Neuronal stem cell (in vitro differentiated cells): ENCODE results near the gene OR10A6.

Experiments used
- DNase-seq: peaks from one replicate; pipeline ENCODE4 v3.0.0-alpha.2; 2013; ENCODE audit warnings: low spot score
- H2AFZ ChIP-seq: one replicate; pipeline ENCODE4 v1.6.1; 2013; ENCODE audit warnings: mild to moderate bottlenecking, low read length, inconsistent platforms
- H2AK5ac ChIP-seq: 2 replicates; pipeline ENCODE4 v1.6.1; 2013; ENCODE audit warnings: low read depth, mild to moderate bottlenecking, inconsistent platforms, low read length, moderate library complexity, mixed read lengths
- H2BK120ac ChIP-seq: 2 replicates; pipeline ENCODE4 v1.6.1; 2013; ENCODE audit warnings: low read depth, mild to moderate bottlenecking, inconsistent platforms, low read length, moderate library complexity, mixed read lengths
- H2BK12ac ChIP-seq: one replicate; pipeline ENCODE4 v1.6.1; 2013; ENCODE audit warnings: low read length, inconsistent platforms
- H2BK15ac ChIP-seq: 2 replicates; pipeline ENCODE4 v1.6.1; 2013; ENCODE audit warnings: mild to moderate bottlenecking, low read length, inconsistent platforms, mixed read lengths
- H2BK5ac ChIP-seq: one replicate; pipeline ENCODE4 v1.6.1; 2013; ENCODE audit warnings: inconsistent platforms, mild to moderate bottlenecking, low read length, moderate library complexity
- H3K14ac ChIP-seq: one replicate; pipeline ENCODE4 v1.6.1; 2013; ENCODE audit warnings: low read length, inconsistent platforms
- H3K18ac ChIP-seq: 2 replicates; pipeline ENCODE4 v1.6.1; 2013; ENCODE audit warnings: low read length, inconsistent platforms
- H3K23ac ChIP-seq: 2 replicates; pipeline ENCODE4 v1.6.1; 2013; ENCODE audit warnings: low read depth, mild to moderate bottlenecking, mixed read lengths, low read length, inconsistent platforms; ENCODE audit not compliant: poor library complexity
- H3K27ac ChIP-seq: replicated peaks from 3 replicates; pipeline ENCODE4 v1.5.1; 2013; ENCODE audit warnings: low read length, inconsistent platforms
- H3K27me3 ChIP-seq, 3 experiments: 2 replicates each; pipeline ENCODE4 v1.6.1; 2013; ENCODE audit warnings: low read length in 3 of 3, mild to moderate bottlenecking in 2 of 3, inconsistent platforms in 1 of 3, low read depth in 1 of 3, mixed read lengths in 1 of 3, moderate library complexity in 1 of 3; ENCODE audit not compliant: control insufficient read depth in 3 of 3, insufficient read depth in 3 of 3
- H3K36me3 ChIP-seq, 2 donors: replicated peaks in 1 of 2; 2 replicates each; pipeline ENCODE4 v1.6.1; 2013; ENCODE audit warnings: low read length in 2 of 2; ENCODE audit not compliant: control insufficient read depth in 2 of 2, insufficient read depth in 2 of 2
- H3K4ac ChIP-seq: 2 replicates; pipeline ENCODE4 v1.6.1; 2013; ENCODE audit warnings: inconsistent platforms, mild to moderate bottlenecking, low read length, moderate library complexity
- H3K4me1 ChIP-seq, 2 donors: 1 replicate in 1 of 2; 2 replicates in 1 of 2; pipeline ENCODE4 v1.6.1; 2013; ENCODE audit warnings: low read length in 2 of 2, low read depth in 1 of 2; ENCODE audit not compliant: control insufficient read depth in 2 of 2, insufficient read depth in 1 of 2
- H3K4me2 ChIP-seq: one replicate; pipeline ENCODE4 v1.6.1; 2013; ENCODE audit warnings: mild to moderate bottlenecking, low read length, inconsistent platforms; ENCODE audit not compliant: insufficient read depth, poor library complexity, severe bottlenecking
- H3K4me3 ChIP-seq, 2 donors: 2 replicates each; pipeline ENCODE4 v1.5.1; 2013; ENCODE audit warnings: low read length in 2 of 2, mild to moderate bottlenecking in 2 of 2, inconsistent platforms in 1 of 2, moderate library complexity in 1 of 2
- H3K79me1 ChIP-seq: one replicate; pipeline ENCODE4 v1.6.1; 2013; ENCODE audit warnings: low read depth, mild to moderate bottlenecking, inconsistent platforms, low read length, moderate library complexity
- H3K9ac ChIP-seq: one replicate; pipeline ENCODE4 v1.6.1; 2013; ENCODE audit warnings: mild to moderate bottlenecking, low read depth, low read length, inconsistent platforms; ENCODE audit not compliant: poor library complexity
- H3K9me3 ChIP-seq, 2 donors: replicated peaks in 1 of 2; 2 replicates each; pipeline versions ENCODE3 to v1.6.1; 2013; ENCODE audit warnings: low read length in 2 of 2, mild to moderate bottlenecking in 2 of 2, inconsistent platforms in 1 of 2, low read depth in 1 of 2, mixed read lengths in 1 of 2, moderate library complexity in 1 of 2; ENCODE audit not compliant: control insufficient read depth in 2 of 2, insufficient read depth in 1 of 2
- H4K8ac ChIP-seq: one replicate; pipeline ENCODE4 v1.6.1; 2013; ENCODE audit warnings: low read depth, mild to moderate bottlenecking, inconsistent platforms, low read length, moderate library complexity
- H4K91ac ChIP-seq: one replicate; pipeline ENCODE4 v1.6.1; 2013; ENCODE audit warnings: low read length, low read depth, mild to moderate bottlenecking, inconsistent platforms; ENCODE audit not compliant: poor library complexity
- WGBS, 2 donors: extraction: QIAGEN DNeasy Blood & Tissue Kit; methylation state at CpG; one replicate each; pipeline ENCODE4 v1.1.7; 2013; ENCODE audit warnings: missing lambda C conversion rate in 2 of 2, mixed read lengths in 1 of 2; ENCODE audit not compliant: insufficient read length in 2 of 2, insufficient replicate concordance in 1 of 2; ENCODE audit errors: extremely low coverage in 2 of 2; 5-methylcytosine and 5-hydroxymethylcytosine counted together

OR10A6 gene

GRCh38 chr11:7907121-7907520 is 23.9 kb downstream of the OR10A6 start:
- Histone ChIP-seq H3K18ac (no peak overlapping the region), H3K4ac (no peak overlapping the region), H2AK5ac (no peak overlapping the region), H3K9me3 (no peaks in the 10 kb centered on the region), H3K4me3 (no peak overlapping the region), H3K27ac (peak overlapping the region; percentile 15), H2BK120ac (no peak overlapping the region), H4K8ac (no peak overlapping the region), H3K14ac (no peak overlapping the region), H3K9ac (no peak overlapping the region), H2BK15ac (no peak overlapping the region), H4K91ac (no peak overlapping the region), H3K4me1 (peaks cover 11 to 19% of the 10 kb centered on the region in 2 donors), H3K23ac (no peak overlapping the region), H3K79me1 (no peaks in the 10 kb centered on the region), H3K36me3 (no peaks in the 10 kb centered on the region), H3K4me2 (no peak overlapping the region), H3K27me3 (no peaks in the 10 kb centered on the region), H2BK5ac (no peak overlapping the region), H2BK12ac (no peak overlapping the region), H2AFZ (no peak overlapping the region)
- no peak for DNase-seq
- WGBS, 2 donors: no CpG with 5 or more reads among the region's 3 CpGs

- H4K8ac ChIP-seq: no peak overlapping the region
- H3K4me3 ChIP-seq: no peak overlapping the region
- peaks cover 11 to 19% of the 10 kb centered on the region in 2 donors for H3K4me1 ChIP-seq
- H3K9ac ChIP-seq: no peak overlapping the region
- no peak overlapping the region for H3K14ac ChIP-seq
- peak overlapping the region; percentile 79 for H2AFZ ChIP-seq
- no peak overlapping the region for H2AK5ac ChIP-seq
- WGBS, 2 donors: no CpG with 5 or more reads among the region's 4 CpGs
- no peaks in the 10 kb centered on the region for H3K79me1 ChIP-seq
- no peak for DNase-seq
- H3K27ac ChIP-seq: peak overlapping the region; percentile 30
- H3K4me2 ChIP-seq: no peak overlapping the region
- no peak overlapping the region for H2BK5ac ChIP-seq
- no peak overlapping the region for H2BK120ac ChIP-seq
- no peak overlapping the region for H3K23ac ChIP-seq
- H3K4ac ChIP-seq: no peak overlapping the region
- H4K91ac ChIP-seq: no peak overlapping the region
- H2BK12ac ChIP-seq: no peak overlapping the region
- no peaks in the 10 kb centered on the region for H3K9me3 ChIP-seq
- H2BK15ac ChIP-seq: no peak overlapping the region
- peak overlapping the region; percentile 65 for H3K18ac ChIP-seq
- no peaks in the 10 kb centered on the region for H3K27me3 ChIP-seq
- no peaks in the 10 kb centered on the region for H3K36me3 ChIP-seq
Measured at GRCh38 chr11:7906481-7906880, 24.6 kb downstream of the OR10A6 start.

GRCh38 chr11:7905961-7906429 is 25.1 kb downstream of the OR10A6 start:
- Histone ChIP-seq H4K91ac (no peak overlapping the region), H3K27ac (peak overlapping the region; percentile 41), H3K79me1 (no peaks in the 10 kb centered on the region), H2BK120ac (no peak overlapping the region), H3K4me1 (peaks cover 11 to 19% of the 10 kb centered on the region in 2 donors), H3K27me3 (no peaks in the 10 kb centered on the region), H3K18ac (no peak overlapping the region), H2BK5ac (no peak overlapping the region), H3K4me3 (no peak overlapping the region), H3K9me3 (no peaks in the 10 kb centered on the region), H2AK5ac (no peak overlapping the region), H3K4ac (no peak overlapping the region), H3K4me2 (no peak overlapping the region), H3K23ac (no peak overlapping the region), H4K8ac (no peak overlapping the region), H2BK15ac (no peak overlapping the region), H3K9ac (no peak overlapping the region), H3K36me3 (no peaks in the 10 kb centered on the region), H2BK12ac (no peak overlapping the region), H3K14ac (no peak overlapping the region), H2AFZ (peak overlapping the region; percentile 79)
- DNase-seq: no peak
- no CpG with 5 or more reads among the region's 3 CpGs for WGBS, 2 donors

- Histone ChIP-seq H3K4ac (no peak overlapping the region), H3K36me3 (no peaks in the 10 kb centered on the region), H3K9ac (no peak overlapping the region), H3K4me3 (no peak overlapping the region), H3K23ac (no peak overlapping the region), H2AK5ac (no peak overlapping the region), H3K14ac (no peak overlapping the region), H3K4me2 (no peak overlapping the region), H3K18ac (no peak overlapping the region), H2BK15ac (no peak overlapping the region), H2AFZ (peak overlapping the region; percentile 79), H3K79me1 (no peaks in the 10 kb centered on the region), H4K8ac (no peak overlapping the region), H4K91ac (no peak overlapping the region), H3K27me3 (no peaks in the 10 kb centered on the region), H2BK5ac (no peak overlapping the region), H2BK12ac (no peak overlapping the region), H3K9me3 (no peaks in the 10 kb centered on the region), H3K4me1 (peaks cover 11 to 19% of the 10 kb centered on the region in 2 donors), H3K27ac (peak overlapping the region; percentile 41), H2BK120ac (no peak overlapping the region)
- no peak for DNase-seq
- WGBS, 2 donors: no CpG with 5 or more reads among the region's 9 CpGs
Measured at GRCh38 chr11:7905549-7905948, 25.5 kb downstream of the OR10A6 start.
